H1 (cell line): ENCODE measurements around the gene TOMM5. TPM values are rescaled to one million over a fixed set of nuclear protein-coding genes. Genes with fewer than 3 reads are reported as not detected.

ENCODE experiments used
- BCL11A ChIP-seq, 2 experiments: IDR thresholded peaks; one replicate each; pipeline ENCODE4 v1.6.1; 2011; ENCODE audit warnings: low read depth in 2 of 2, low read length in 2 of 2, mild to moderate bottlenecking in 2 of 2
- BRCA1 ChIP-seq: IDR thresholded peaks from 2 replicates; pipeline ENCODE4 v1.6.1; 2012; ENCODE audit warnings: low read depth, low read length, improper control_type of control experiment
- CHD7 ChIP-seq: fragments of 300-600 bp; sonication (generic); IDR thresholded peaks from 2 replicates; pipeline ENCODE4 v1.7.1; 2012; ENCODE audit warnings: low read length, moderate library complexity, mild to moderate bottlenecking, inconsistent platforms; ENCODE audit not compliant: insufficient replicate concordance
- EGR1 ChIP-seq: IDR thresholded peaks from 2 replicates; pipeline ENCODE4 v1.6.1; 2011; ENCODE audit warnings: low read depth, low read length, borderline replicate concordance
- GABPA ChIP-seq: IDR thresholded peaks from 2 replicates; pipeline ENCODE4 v1.6.1; 2011; ENCODE audit warnings: mild to moderate bottlenecking, low read length, moderate library complexity, borderline replicate concordance; ENCODE audit not compliant: insufficient read depth
- HDAC6 ChIP-seq: IDR thresholded peaks from one replicate; pipeline ENCODE4 v1.7.1; 2012; ENCODE audit warnings: low read depth, mild to moderate bottlenecking, inconsistent platforms, low read length, moderate library complexity
- RBBP5 ChIP-seq: IDR thresholded peaks from 2 replicates; pipeline ENCODE4 v1.7.1; 2012; ENCODE audit warnings: low read depth, mild to moderate bottlenecking, inconsistent platforms, low read length, moderate library complexity, borderline replicate concordance
- SIRT6 ChIP-seq: IDR thresholded peaks from one replicate; pipeline ENCODE4 v1.7.1; 2012; ENCODE audit warnings: low read length, inconsistent platforms
- SIX5 ChIP-seq: IDR thresholded peaks from 2 replicates; pipeline ENCODE4 v1.6.1; 2011; ENCODE audit warnings: mild to moderate bottlenecking, low read depth, low read length
- SUZ12 ChIP-seq: fragments of 200-600 bp; sonication (generic); IDR thresholded peaks from 2 replicates; pipeline ENCODE4 v1.6.1; 2012; ENCODE audit warnings: mild to moderate bottlenecking, inconsistent platforms, low read length, moderate library complexity, mixed read lengths
- polyA plus RNA-seq, 7 experiments: library from polyadenylated mRNA; depleted of rRNA in 3 of 7; stranded (reverse) in 5 of 7; unstranded in 2 of 7; fragments of >200 nt in 5 of 7; fragments of 200-250 nt in 2 of 7; gene quantifications; 1 replicate in 5 of 7; 2 replicates in 1 of 7; 4 replicates in 1 of 7; pipeline versions ENCODE4 v1.2.1 to v1.2.3, GENCODE V29; 2011 to 2013; ENCODE audit warnings: missing spikeins in 2 of 7, mixed read lengths in 2 of 7
- total RNA-seq: library from RNA; stranded (reverse); fragmentation: NEBNext Ultra II Directional; extraction: Animal tissue kit (Norgen Biotek cat#: 25700); gene quantifications from 2 replicates; pipeline ENCODE4 v1.2.1, GENCODE V29; 2021
- TF ChIP-seq, protein P1 (sequence below): IDR thresholded peaks from 2 replicates; pipeline ENCODE4 v1.6.1; 2012; ENCODE audit warnings: low read length, inconsistent platforms

Gene TOMM5
- total and polyA plus RNA-seq, 2 of the 8 experiments (the other 6 are each of a cell fraction or from before 2014, with no cell fraction given), result 171 to 174 TPM

GRCh38 chr9:37543468-37543867 is 48.9 kb downstream of the TOMM5 start (continued):
- no peak for TF ChIP-seq CHD7
- no peak for TF ChIP-seq RBBP5
- TF ChIP-seq SIX5, result no peak
- no peak for TF ChIP-seq EGR1
- TF ChIP-seq BRCA1, result no peak
- no peak for TF ChIP-seq HDAC6
- no peak for TF ChIP-seq BCL11A (IDR thresholded peaks at IDR 0.05; ENCODE audit: low read depth in 2 of 2, low read length in 2 of 2)
- TF ChIP-seq SUZ12, result no peak
- TF ChIP-seq, protein P1, sequence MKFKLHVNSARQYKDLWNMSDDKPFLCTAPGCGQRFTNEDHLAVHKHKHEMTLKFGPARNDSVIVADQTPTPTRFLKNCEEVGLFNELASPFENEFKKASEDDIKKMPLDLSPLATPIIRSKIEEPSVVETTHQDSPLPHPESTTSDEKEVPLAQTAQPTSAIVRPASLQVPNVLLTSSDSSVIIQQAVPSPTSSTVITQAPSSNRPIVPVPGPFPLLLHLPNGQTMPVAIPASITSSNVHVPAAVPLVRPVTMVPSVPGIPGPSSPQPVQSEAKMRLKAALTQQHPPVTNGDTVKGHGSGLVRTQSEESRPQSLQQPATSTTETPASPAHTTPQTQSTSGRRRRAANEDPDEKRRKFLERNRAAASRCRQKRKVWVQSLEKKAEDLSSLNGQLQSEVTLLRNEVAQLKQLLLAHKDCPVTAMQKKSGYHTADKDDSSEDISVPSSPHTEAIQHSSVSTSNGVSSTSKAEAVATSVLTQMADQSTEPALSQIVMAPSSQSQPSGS, result no peak
- TF ChIP-seq GABPA, result no peak
- TF ChIP-seq SIRT6, result no peak
